Measurements from ENCODE around the gene DNAH14. TPM values are rescaled to one million over a fixed set of nuclear protein-coding genes. Genes with fewer than 3 reads are reported as not detected.
"Not testable (repeated sequence)": the region's sequence is repeated elsewhere in the genome, so short reads cannot be mapped to it uniquely, and the experiment has no call there.

Gene DNAH14
- total RNA-seq, 2 donors from 2014 or later: 36.6 to 41.6 TPM

DNA sequence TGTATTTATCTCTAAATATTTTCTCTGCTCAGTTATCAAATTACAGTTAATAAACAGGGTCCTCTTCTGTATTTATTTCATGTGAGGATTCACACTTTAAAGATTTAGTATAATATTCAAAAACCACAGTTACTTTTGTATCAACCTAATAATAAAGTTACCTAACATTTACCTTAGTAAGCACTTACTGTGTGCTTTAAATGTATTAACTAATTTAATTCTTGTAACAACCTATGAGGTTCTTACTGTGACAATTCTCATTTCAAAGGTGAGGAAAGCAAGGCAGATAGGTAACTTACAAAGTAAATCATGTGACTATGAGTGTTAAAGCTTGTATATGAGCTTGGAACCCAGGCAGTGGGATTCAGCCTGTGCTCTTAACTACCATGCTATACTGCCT lies 30.2 kb downstream of the DNAH14 start:
- Mint-ChIP-seq H3K4me1 (no peaks in the 10 kb centered on the region), H3K9me3 (no peaks in the 10 kb centered on the region), H3K4me3 (no peak overlapping the region), H3K27me3 (ENCODE audit: insufficient read depth) (no peaks in the 10 kb centered on the region), H3K27ac (no peak overlapping the region), H3K36me3 (ENCODE audit: low read depth) (peaks cover 7% of the 10 kb centered on the region)
- Histone ChIP-seq H3K4me1 (ENCODE audit: control insufficient read depth, insufficient read depth, low read length) (no peaks in the 10 kb centered on the region), H3K27ac (ENCODE audit: low read depth, low read length) (no peak overlapping the region), H3K9me3 (ENCODE audit: control insufficient read depth, low read length) (no peaks in the 10 kb centered on the region), H3K36me3 (ENCODE audit: control insufficient read depth, insufficient read depth, low read length) (no peaks in the 10 kb centered on the region), H3K27me3 (ENCODE audit: control insufficient read depth, insufficient read depth, low read length, poor library complexity, severe bottlenecking) (no peaks in the 10 kb centered on the region), H3K9ac (ENCODE audit: extremely low read depth, low read length, poor library complexity, severe bottlenecking) (no peak overlapping the region), H3K4me3 (ENCODE audit: low read length) (no peak overlapping the region)
- TF ChIP-seq, protein P1, sequence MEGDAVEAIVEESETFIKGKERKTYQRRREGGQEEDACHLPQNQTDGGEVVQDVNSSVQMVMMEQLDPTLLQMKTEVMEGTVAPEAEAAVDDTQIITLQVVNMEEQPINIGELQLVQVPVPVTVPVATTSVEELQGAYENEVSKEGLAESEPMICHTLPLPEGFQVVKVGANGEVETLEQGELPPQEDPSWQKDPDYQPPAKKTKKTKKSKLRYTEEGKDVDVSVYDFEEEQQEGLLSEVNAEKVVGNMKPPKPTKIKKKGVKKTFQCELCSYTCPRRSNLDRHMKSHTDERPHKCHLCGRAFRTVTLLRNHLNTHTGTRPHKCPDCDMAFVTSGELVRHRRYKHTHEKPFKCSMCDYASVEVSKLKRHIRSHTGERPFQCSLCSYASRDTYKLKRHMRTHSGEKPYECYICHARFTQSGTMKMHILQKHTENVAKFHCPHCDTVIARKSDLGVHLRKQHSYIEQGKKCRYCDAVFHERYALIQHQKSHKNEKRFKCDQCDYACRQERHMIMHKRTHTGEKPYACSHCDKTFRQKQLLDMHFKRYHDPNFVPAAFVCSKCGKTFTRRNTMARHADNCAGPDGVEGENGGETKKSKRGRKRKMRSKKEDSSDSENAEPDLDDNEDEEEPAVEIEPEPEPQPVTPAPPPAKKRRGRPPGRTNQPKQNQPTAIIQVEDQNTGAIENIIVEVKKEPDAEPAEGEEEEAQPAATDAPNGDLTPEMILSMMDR (conservative IDR thresholded peaks at IDR 0.05): no peak
- DNase-seq: no peak

DNA sequence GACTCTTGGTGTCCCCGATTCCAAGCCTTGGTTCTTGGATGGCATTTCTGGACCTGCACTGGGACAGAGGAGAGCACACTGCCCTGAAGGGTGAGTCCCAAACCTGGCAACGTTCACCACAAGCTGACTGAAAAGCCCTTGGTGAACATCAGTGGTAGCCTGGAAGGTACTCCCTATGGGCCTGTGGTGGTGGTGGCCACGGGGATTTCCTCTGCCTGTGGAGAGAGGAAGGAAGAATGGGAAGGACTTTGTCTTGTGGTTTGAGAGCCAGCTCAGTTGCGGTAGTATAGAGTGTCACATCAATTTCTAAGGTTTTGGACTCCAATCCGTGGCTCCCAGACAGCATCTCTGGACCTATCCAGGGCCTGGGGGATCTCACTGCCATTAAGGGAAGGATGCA lies 50.7 kb downstream of the DNAH14 start:
- peaks cover 47% of the 10 kb centered on the region for H3K9me3 Mint-ChIP-seq
- H3K4me3 ChIP-seq (ENCODE audit: low read length): no peak overlapping the region
- H3K4me1 Mint-ChIP-seq: peaks cover 18% of the 10 kb centered on the region
- TF ChIP-seq, protein P1 (conservative IDR thresholded peaks at IDR 0.05): no peak
- 93 to 100% methylated on average over 2 to 5 of the region's 5 CpGs for WGBS, 2 experiments (ENCODE audit: insufficient coverage in 1 of 2, insufficient read length in 1 of 2)
- no peaks in the 10 kb centered on the region for H3K4me1 ChIP-seq (ENCODE audit: control insufficient read depth, insufficient read depth, low read length)
- H3K36me3 Mint-ChIP-seq (ENCODE audit: low read depth): peaks cover 41% of the 10 kb centered on the region
- H3K27ac ChIP-seq (ENCODE audit: low read depth, low read length): no peak overlapping the region
- H3K4me3 Mint-ChIP-seq: no peak overlapping the region
- no peaks in the 10 kb centered on the region for H3K27me3 ChIP-seq (ENCODE audit: control insufficient read depth, insufficient read depth, low read length, poor library complexity, severe bottlenecking)
- no peak overlapping the region for H3K9ac ChIP-seq (ENCODE audit: extremely low read depth, low read length, poor library complexity, severe bottlenecking)
- H3K27ac Mint-ChIP-seq: no peak overlapping the region
- DNase-seq: no peak
- H3K9me3 ChIP-seq (ENCODE audit: control insufficient read depth, low read length): peaks cover 29% of the 10 kb centered on the region
- H3K27me3 Mint-ChIP-seq (ENCODE audit: insufficient read depth): peaks cover 89% of the 10 kb centered on the region
- no peaks in the 10 kb centered on the region for H3K36me3 ChIP-seq (ENCODE audit: control insufficient read depth, insufficient read depth, low read length)

DNA sequence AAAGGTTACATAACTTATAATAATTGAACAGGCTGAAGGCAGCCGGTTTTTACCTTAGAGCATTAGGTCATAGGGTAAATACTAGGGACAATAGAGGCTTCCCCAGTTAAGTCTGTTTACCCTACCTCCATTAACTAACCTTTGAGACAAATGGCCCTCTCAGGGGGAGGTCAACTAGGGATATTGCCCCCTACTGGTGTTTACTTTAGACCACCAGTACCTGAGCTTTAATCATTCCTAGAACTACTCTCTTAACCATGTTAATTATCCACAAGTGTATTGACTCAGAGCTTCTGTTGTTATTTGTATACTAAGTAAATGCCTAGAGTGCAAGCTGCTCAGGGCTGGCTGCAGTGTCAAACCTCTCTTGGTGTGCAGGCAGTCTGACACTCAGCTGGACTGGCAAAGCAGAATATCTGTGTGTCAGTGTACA lies 52.5 kb downstream of the DNAH14 start:
- H3K9ac ChIP-seq (ENCODE audit: extremely low read depth, low read length, poor library complexity, severe bottlenecking); H3K4me1 ChIP-seq (ENCODE audit: control insufficient read depth, insufficient read depth, low read length); H3K27ac ChIP-seq (ENCODE audit: low read depth, low read length); H3K36me3 ChIP-seq (ENCODE audit: control insufficient read depth, insufficient read depth, low read length); H3K27me3 ChIP-seq (ENCODE audit: control insufficient read depth, insufficient read depth, low read length, poor library complexity, severe bottlenecking): not testable (repeated sequence)
- peak overlapping the region; percentile 7 for H3K4me3 Mint-ChIP-seq
- peaks cover 44% of the 10 kb centered on the region for H3K9me3 Mint-ChIP-seq
- DNase-seq: peak; percentile 71
- peak overlapping the region; percentile 52 for H3K27ac Mint-ChIP-seq
- WGBS, 2 experiments (ENCODE audit: insufficient coverage in 1 of 2, insufficient read length in 1 of 2): 6% methylated on average over 1 of the region's 1 CpG; no CpG with 5 or more reads in 1 of the 2 experiments
- TF ChIP-seq, protein P1 (conservative IDR thresholded peaks at IDR 0.05): peak; percentile 56
- H3K9me3 ChIP-seq (ENCODE audit: control insufficient read depth, low read length): peaks cover 31% of the 10 kb centered on the region
- peaks cover 18% of the 10 kb centered on the region for H3K4me1 Mint-ChIP-seq
- H3K36me3 Mint-ChIP-seq (ENCODE audit: low read depth): peaks cover 36% of the 10 kb centered on the region
- peak overlapping the region; percentile 46 for H3K4me3 ChIP-seq (ENCODE audit: low read length)
- H3K27me3 Mint-ChIP-seq (ENCODE audit: insufficient read depth): peaks cover 98% of the 10 kb centered on the region
